ENCODE measurements around the gene TEX2. TPM values are rescaled to one million over a fixed set of nuclear protein-coding genes. Genes with fewer than 3 reads are reported as not detected.

Gene TEX2
- total and polyA plus RNA-seq, 2 experiments from 2014 or later: 18.7 to 23.5 TPM

GRCh38 chr17:64110379-64111152, 152.5 kb downstream of the TEX2 start:
- no peaks in the 10 kb centered on the region for H3K27me3 ChIP-seq
- DNase-seq (ENCODE audit: low read depth in 1 of 2, low spot score in 1 of 2): peak in 1 of 2 donors; percentile 18
- H3K9me3 ChIP-seq (ENCODE audit: low read depth): no peaks in the 10 kb centered on the region
- H3K36me3 ChIP-seq: no peaks in the 10 kb centered on the region
- no peak for TF ChIP-seq CTCF (IDR thresholded peaks at IDR 0.05; ENCODE audit: low read depth, low read length)
- H3K4me1 ChIP-seq (ENCODE audit: low read depth): no peaks in the 10 kb centered on the region
- no peak overlapping the region for H3K27ac ChIP-seq
- H3K4me3 ChIP-seq: no peak overlapping the region

GRCh38 chr17:64109400-64109799, 153.7 kb downstream of the TEX2 start:
- DNase-seq (ENCODE audit: low read depth in 1 of 2, low spot score in 1 of 2): no peak
- Histone ChIP-seq H3K4me3 (no peak overlapping the region), H3K27me3 (no peaks in the 10 kb centered on the region), H3K9me3 (ENCODE audit: low read depth) (no peaks in the 10 kb centered on the region), H3K4me1 (ENCODE audit: low read depth) (no peaks in the 10 kb centered on the region), H3K36me3 (no peaks in the 10 kb centered on the region), H3K27ac (no peak overlapping the region)
- TF ChIP-seq CTCF (IDR thresholded peaks at IDR 0.05; ENCODE audit: low read depth, low read length): no peak

- Histone ChIP-seq H3K27me3 (no peaks in the 10 kb centered on the region), H3K4me1 (ENCODE audit: low read depth) (no peaks in the 10 kb centered on the region), H3K4me3 (no peak overlapping the region), H3K27ac (no peak overlapping the region), H3K36me3 (no peaks in the 10 kb centered on the region), H3K9me3 (ENCODE audit: low read depth) (no peaks in the 10 kb centered on the region)
- DNase-seq (ENCODE audit: low read depth in 1 of 2, low spot score in 1 of 2): no peak
- no peak for TF ChIP-seq CTCF (IDR thresholded peaks at IDR 0.05; ENCODE audit: low read depth, low read length)
These were observed 155.4 kb downstream of the TEX2 start for GRCh38 chr17:64107500-64108236.

GRCh38 chr17:64106918-64107317, 156.1 kb downstream of the TEX2 start:
- DNase-seq (ENCODE audit: low read depth in 1 of 2, low spot score in 1 of 2): no peak
- Histone ChIP-seq H3K36me3 (no peaks in the 10 kb centered on the region), H3K27ac (no peak overlapping the region), H3K4me3 (no peak overlapping the region), H3K27me3 (no peaks in the 10 kb centered on the region), H3K4me1 (ENCODE audit: low read depth) (no peaks in the 10 kb centered on the region), H3K9me3 (ENCODE audit: low read depth) (no peaks in the 10 kb centered on the region)
- no peak for TF ChIP-seq CTCF (IDR thresholded peaks at IDR 0.05; ENCODE audit: low read depth, low read length)

- no peak for TF ChIP-seq CTCF (IDR thresholded peaks at IDR 0.05; ENCODE audit: low read depth, low read length)
- no peak overlapping the region for H3K27ac ChIP-seq
- DNase-seq (ENCODE audit: low read depth in 1 of 2, low spot score in 1 of 2): peak in 1 of 2 donors; percentile 70
- no peaks in the 10 kb centered on the region for H3K4me1 ChIP-seq (ENCODE audit: low read depth)
- H3K9me3 ChIP-seq (ENCODE audit: low read depth): no peaks in the 10 kb centered on the region
- H3K4me3 ChIP-seq: no peak overlapping the region
- H3K27me3 ChIP-seq: no peaks in the 10 kb centered on the region
- H3K36me3 ChIP-seq: no peaks in the 10 kb centered on the region
These were observed 159.4 kb downstream of the TEX2 start for GRCh38 chr17:64103391-64104364.

Data from cardiac muscle cell (in vitro differentiated cells and primary cell).